ENCODE measurements around the gene NSUN4. TPM values are rescaled to one million over a fixed set of nuclear protein-coding genes. Genes with fewer than 3 reads are reported as not detected.
"Not testable (repeated sequence)": the region's sequence is repeated elsewhere in the genome, so short reads cannot be mapped to it uniquely, and the experiment has no call there.

The NSUN4 gene
- polyA plus RNA-seq, 1 experiment, result 24.0 TPM

GRCh38 chr1:46306159-46306530, 34.5 kb upstream of the NSUN4 start:
- TF ChIP-seq CTCF (IDR thresholded peaks at IDR 0.05; ENCODE audit: insufficient read depth, low read depth, low read length), result no peak
- DNase-seq (ENCODE audit: low read depth), result no peak
- ChIA-PET POLR2A (no interaction called here), CTCF (interaction anchor here (1.8 kb wide), 1 partner anchor 34 kb away, joined by 5 read pairs; no protein-coding TSS in a partner anchor)
- H3K27me3 ChIP-seq (ENCODE audit: control insufficient read depth, insufficient read depth, low read length), result no peaks in the 10 kb centered on the region
- H3K36me3 ChIP-seq (ENCODE audit: control insufficient read depth, insufficient read depth, low read length), result no peaks in the 10 kb centered on the region; the same call in 1 of the 2 replicates
- H3K4me3 ChIP-seq (ENCODE audit: low read depth, low read length), result no peak overlapping the region

- ChIA-PET POLR2A (no interaction called here), CTCF (no interaction called here)
- no peak for DNase-seq (ENCODE audit: low read depth)
- Histone ChIP-seq H3K36me3 (ENCODE audit: control insufficient read depth, insufficient read depth, low read length) (peaks cover 3% of the 10 kb centered on the region), H3K4me3 (ENCODE audit: low read depth, low read length) (no peak overlapping the region), H3K27me3 (ENCODE audit: control insufficient read depth, insufficient read depth, low read length) (no peaks in the 10 kb centered on the region)
- no peak for TF ChIP-seq CTCF (IDR thresholded peaks at IDR 0.05; ENCODE audit: insufficient read depth, low read depth, low read length)
Observed at GRCh38 chr1:46309401-46310159, 31.0 kb upstream of the NSUN4 start.

GRCh38 chr1:46310321-46310720, 30.3 kb upstream of the NSUN4 start:
- ChIA-PET POLR2A (no interaction called here), CTCF (no interaction called here)
- DNase-seq (ENCODE audit: low read depth), result no peak
- no peak for TF ChIP-seq CTCF (IDR thresholded peaks at IDR 0.05; ENCODE audit: insufficient read depth, low read depth, low read length)
- Histone ChIP-seq H3K27me3 (ENCODE audit: control insufficient read depth, insufficient read depth, low read length) (no peaks in the 10 kb centered on the region), H3K36me3 (ENCODE audit: control insufficient read depth, insufficient read depth, low read length) (peaks cover 3% of the 10 kb centered on the region), H3K4me3 (ENCODE audit: low read depth, low read length) (no peak overlapping the region)

GRCh38 chr1:46315669-46316403, 24.8 kb upstream of the NSUN4 start:
- no peak for DNase-seq (ENCODE audit: low read depth)
- ChIA-PET POLR2A (no interaction called here), CTCF (interaction anchor here (0.6 kb wide), 1 partner anchor 42 kb away, joined by 3 read pairs; no protein-coding TSS in a partner anchor)
- TF ChIP-seq CTCF (IDR thresholded peaks at IDR 0.05; ENCODE audit: insufficient read depth, low read depth, low read length), result no peak
- no peak overlapping the region for H3K4me3 ChIP-seq (ENCODE audit: low read depth, low read length)
- H3K36me3 ChIP-seq (ENCODE audit: control insufficient read depth, insufficient read depth, low read length), result peaks cover 4% of the 10 kb centered on the region
- H3K27me3 ChIP-seq (ENCODE audit: control insufficient read depth, insufficient read depth, low read length), result no peaks in the 10 kb centered on the region

GRCh38 chr1:46317323-46317722, 23.3 kb upstream of the NSUN4 start:
- CTCF ChIA-PET, result interaction anchor here (0.8 to 0.9 kb wide), 2 partner anchors 10 to 11 kb away, joined by 3 to 4 read pairs; no protein-coding TSS in a partner anchor
- no peak overlapping the region for H3K4me3 ChIP-seq (ENCODE audit: low read depth, low read length)
- DNase-seq (ENCODE audit: low read depth), result no peak
- H3K36me3 ChIP-seq (ENCODE audit: control insufficient read depth, insufficient read depth, low read length), result peaks cover 1% of the 10 kb centered on the region
- no peaks in the 10 kb centered on the region for H3K27me3 ChIP-seq (ENCODE audit: control insufficient read depth, insufficient read depth, low read length)
- no peak for TF ChIP-seq CTCF (IDR thresholded peaks at IDR 0.05; ENCODE audit: insufficient read depth, low read depth, low read length)
- POLR2A ChIA-PET, result no interaction called here

- POLR2A ChIA-PET; H3K36me3 ChIP-seq (ENCODE audit: control insufficient read depth, insufficient read depth, low read length); H3K27me3 ChIP-seq (ENCODE audit: control insufficient read depth, insufficient read depth, low read length); DNase-seq (ENCODE audit: low read depth); H3K4me3 ChIP-seq (ENCODE audit: low read depth, low read length): not testable (repeated sequence)
- CTCF ChIA-PET, result interaction anchor here (0.7 to 1.4 kb wide), 2 partner anchors 14 to 22 kb away, joined by 3 to 5 read pairs; partner anchors contain the start of gene NSUN4
Observed at GRCh38 chr1:46319301-46319700, 21.3 kb upstream of the NSUN4 start.

GRCh38 chr1:46319960-46320914, 20.4 kb upstream of the NSUN4 start:
- POLR2A ChIA-PET; H3K4me3 ChIP-seq (ENCODE audit: low read depth, low read length); H3K36me3 ChIP-seq (ENCODE audit: control insufficient read depth, insufficient read depth, low read length); H3K27me3 ChIP-seq (ENCODE audit: control insufficient read depth, insufficient read depth, low read length); DNase-seq (ENCODE audit: low read depth): not testable (repeated sequence)
- CTCF ChIA-PET, result interaction anchor here (0.5 to 1.4 kb wide), 2 partner anchors 21 to 924 kb away, joined by 3 to 5 read pairs; partner anchors contain the start of gene NSUN4
